Liver (tissue), 9 donors: ENCODE data around the gene PYM1. TPM values are rescaled to one million over a fixed set of nuclear protein-coding genes. Genes with fewer than 3 reads are reported as not detected.

ENCODE experiments used
- DNase-seq: peaks from one replicate; pipeline ENCODE4 v3.0.0-alpha.2; 2017; ENCODE audit warnings: low spot score
- H3K27ac ChIP-seq, 2 donors: one replicate each; pipeline ENCODE4 v1.7.0; 2013; ENCODE audit warnings: inconsistent platforms in 2 of 2, low read length in 2 of 2, control low read depth in 1 of 2, low read depth in 1 of 2, mild to moderate bottlenecking in 1 of 2
- H3K27me3 ChIP-seq, 4 donors: one replicate each; pipeline versions ENCODE4 v1.6.1 to v1.7.0; 2013; ENCODE audit warnings: low read length in 3 of 4, inconsistent platforms in 1 of 4, mild to moderate bottlenecking in 1 of 4, moderate library complexity in 1 of 4; ENCODE audit not compliant: control insufficient read depth in 4 of 4, insufficient read depth in 4 of 4
- H3K36me3 ChIP-seq, 4 donors: one replicate each; pipeline versions ENCODE4 v1.6.1 to v1.7.0; 2013; ENCODE audit warnings: low read length in 3 of 4, mild to moderate bottlenecking in 3 of 4, low read depth in 1 of 4, moderate library complexity in 1 of 4; ENCODE audit not compliant: control insufficient read depth in 4 of 4, insufficient read depth in 3 of 4
- H3K4me1 ChIP-seq, 4 donors: one replicate each; pipeline versions ENCODE4 v1.6.1 to v1.7.0; 2013; ENCODE audit warnings: low read length in 3 of 4, mild to moderate bottlenecking in 3 of 4, moderate library complexity in 1 of 4; ENCODE audit not compliant: control insufficient read depth in 4 of 4, insufficient read depth in 4 of 4
- H3K4me3 ChIP-seq, 3 donors: one replicate each; pipeline versions ENCODE4 v1.6.1 to v1.7.0; 2013; ENCODE audit warnings: low read length in 3 of 3, control low read depth in 1 of 3, low read depth in 1 of 3, mild to moderate bottlenecking in 1 of 3
- H3K9ac ChIP-seq, 2 donors: one replicate each; pipeline ENCODE4 v1.7.0; 2013; ENCODE audit warnings: low read length in 2 of 2, mild to moderate bottlenecking in 2 of 2, moderate library complexity in 2 of 2, control low read depth in 1 of 2, low read depth in 1 of 2
- H3K9me3 ChIP-seq, 4 donors: one replicate each; pipeline versions ENCODE4 v1.6.1 to v1.7.0; 2013; ENCODE audit warnings: low read length in 3 of 4; ENCODE audit not compliant: control insufficient read depth in 4 of 4
- FOXA1 ChIP-seq: IDR thresholded peaks from 2 replicates; pipeline ENCODE4 v1.6.1; 2016; ENCODE audit warnings: antibody characterized with exemption
- GABPA ChIP-seq, 2 donors: IDR thresholded peaks in 1 of 2; conservative IDR thresholded peaks in 1 of 2; 2 replicates each; pipeline ENCODE4 v1.6.1; 2016; ENCODE audit warnings: antibody characterized with exemption in 2 of 2, mild to moderate bottlenecking in 1 of 2, moderate library complexity in 1 of 2
- HNF4A ChIP-seq, 2 donors: conservative IDR thresholded peaks; 2 replicates each; pipeline ENCODE4 v1.6.1; 2016; ENCODE audit warnings: antibody characterized with exemption in 2 of 2, mild to moderate bottlenecking in 2 of 2
- NR2F2 ChIP-seq: IDR thresholded peaks from 2 replicates; pipeline ENCODE4 v1.6.1; 2016; ENCODE audit warnings: antibody characterized with exemption
- RXRA ChIP-seq, 2 donors: IDR thresholded peaks; 2 replicates each; pipeline ENCODE4 v1.6.1; 2017 to 2018; ENCODE audit warnings: antibody characterized with exemption in 2 of 2, mild to moderate bottlenecking in 1 of 2
- SP1 ChIP-seq: IDR thresholded peaks from 2 replicates; pipeline ENCODE4 v1.6.1; 2018; ENCODE audit warnings: antibody characterized with exemption, mild to moderate bottlenecking
- TAF1 ChIP-seq: conservative IDR thresholded peaks from 2 replicates; pipeline ENCODE4 v1.6.1; 2016; ENCODE audit warnings: antibody characterized with exemption, mild to moderate bottlenecking
- YY1 ChIP-seq: IDR thresholded peaks from 2 replicates; pipeline ENCODE4 v1.6.1; 2016; ENCODE audit warnings: antibody characterized with exemption, mild to moderate bottlenecking
- WGBS: extraction: QIAGEN DNeasy Blood & Tissue Kit; methylation state at CpG from one replicate; pipeline ENCODE4 v1.1.7; 2013; 5-methylcytosine and 5-hydroxymethylcytosine counted together
- polyA plus RNA-seq, 2 donors: library from polyadenylated mRNA; stranded (reverse) in 1 of 2; unstranded in 1 of 2; fragments of 200-250 nt in 1 of 2; fragments of >200 nt in 1 of 2; fragmentation: Nextera tagmentation in 1 of 2; extraction: Ambion mirVana in 1 of 2; gene quantifications; one replicate each; pipeline versions ENCODE4 v1.2.1 to v1.2.3, GENCODE V29; 2013 to 2015
- total RNA-seq, 2 donors: library from RNA; depleted of rRNA; stranded (reverse); fragments of >200 nt; gene quantifications; one replicate each; pipeline ENCODE4 v1.2.3, GENCODE V29; 2014
- TF ChIP-seq, protein P1 (sequence below): IDR thresholded peaks from 2 replicates; pipeline ENCODE4 v1.6.1; 2016; ENCODE audit warnings: antibody characterized with exemption, mild to moderate bottlenecking
- TF ChIP-seq, protein P2 (sequence below): fragments of 150-350 bp; IDR thresholded peaks from 2 replicates; pipeline ENCODE4 v1.5.1; 2017; ENCODE audit warnings: improper control_type of control experiment, low read depth, low read length; ENCODE audit not compliant: missing input control
- TF ChIP-seq, protein P3 (sequence below): IDR thresholded peaks from 2 replicates; pipeline ENCODE4 v1.6.1; 2016; ENCODE audit warnings: antibody characterized with exemption
- TF ChIP-seq, protein P4 (sequence below): IDR thresholded peaks from 2 replicates; pipeline ENCODE4 v1.6.1; 2016; ENCODE audit warnings: antibody characterized with exemption
- donor health status: healthy.
- donor health status: healthy.
- donor health status: healthy.
- donor health status: healthy.
- donor health status: healthy.

The PYM1 gene
- total RNA-seq = 10 to 100 TPM; 16.7 to 21.0 TPM
- 10 to 100 TPM; 21.6 to 29.4 TPM for polyA plus RNA-seq

DNA sequence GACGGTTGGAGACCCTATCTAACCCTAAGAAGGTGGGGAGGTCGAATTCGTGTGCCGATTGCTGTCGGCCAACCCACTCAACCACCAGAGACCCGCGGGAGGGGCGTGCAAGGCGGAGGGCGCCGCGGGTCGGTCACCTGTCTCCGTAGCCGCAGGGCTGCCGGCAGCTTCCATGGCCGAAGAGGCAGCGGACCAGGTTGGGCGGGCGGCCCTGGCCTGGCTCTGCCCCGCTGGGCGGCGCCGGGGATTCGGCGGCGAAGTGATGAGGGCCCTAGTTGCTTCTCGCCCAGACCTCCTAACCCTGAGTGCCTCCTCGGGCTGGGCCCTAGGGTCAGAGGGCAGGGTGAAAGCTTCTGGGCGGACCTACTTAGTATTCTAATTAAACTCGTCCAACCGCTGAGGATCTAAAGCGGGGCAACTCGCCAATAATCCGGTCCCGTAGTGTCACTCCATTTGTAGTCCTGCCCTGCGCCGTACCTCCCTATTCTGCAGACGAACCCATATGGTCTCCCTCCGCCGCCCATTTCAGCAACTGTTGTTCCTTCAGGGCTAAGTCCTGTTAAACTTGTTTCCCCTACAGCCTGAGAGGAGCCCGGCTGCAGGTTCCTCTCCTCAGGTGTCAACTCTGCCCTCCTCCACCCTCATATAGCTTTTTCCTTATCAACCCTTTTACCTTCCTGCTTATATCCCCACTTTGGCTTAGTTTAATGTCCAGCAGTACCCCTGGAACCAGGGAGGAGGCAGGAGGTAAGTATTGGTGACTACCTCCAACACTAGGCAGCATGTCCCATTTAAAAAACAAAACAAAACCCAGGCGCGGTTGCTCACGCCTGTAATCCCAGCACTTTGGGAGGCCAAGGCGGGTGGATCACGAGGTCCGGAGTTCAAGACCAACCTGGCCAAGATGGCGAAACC lies at the start of gene PYM1:
TSS of gene PYM1 (minus strand) at position 307 of the 915 bp plus-strand sequence. CDS start at position 174, 133 bp downstream.
- peak within 1 kb of the TSS; percentile 84 to 98 (median 95) for H3K4me3 ChIP-seq
- peak within 1 kb of the TSS; percentile 83 to 97 for H3K9ac ChIP-seq
- peaks cover 0 to 1% (median 0%) of the 10 kb centered on the region in 4 donors for H3K36me3 ChIP-seq
- no peaks in the 10 kb centered on the region for H3K27me3 ChIP-seq
- peaks cover 7 to 32% (median 26%) of the 10 kb centered on the region in 4 donors for H3K4me1 ChIP-seq
- WGBS = 9% methylated on average over 49 of the region's 49 CpGs
- H3K9me3 ChIP-seq = no peaks in the 10 kb centered on the region
- TF ChIP-seq RXRA (IDR thresholded peaks at IDR 0.05) (peak; percentile 36 to 67), FOXA1 (peak; percentile 30), YY1 (peak; percentile 38), TAF1 (peak; percentile 44), NR2F2 (peak; percentile 84), GABPA (IDR thresholded peaks at IDR 0.05 in 1 of 2, conservative IDR thresholded peaks at IDR 0.05 in 1 of 2) (peak in 1 of 2 donors; percentile 37), HNF4A (conservative IDR thresholded peaks at IDR 0.05) (peak; percentile 48 to 51), SP1 (peak; percentile 64)
- TF ChIP-seq, protein P1, sequence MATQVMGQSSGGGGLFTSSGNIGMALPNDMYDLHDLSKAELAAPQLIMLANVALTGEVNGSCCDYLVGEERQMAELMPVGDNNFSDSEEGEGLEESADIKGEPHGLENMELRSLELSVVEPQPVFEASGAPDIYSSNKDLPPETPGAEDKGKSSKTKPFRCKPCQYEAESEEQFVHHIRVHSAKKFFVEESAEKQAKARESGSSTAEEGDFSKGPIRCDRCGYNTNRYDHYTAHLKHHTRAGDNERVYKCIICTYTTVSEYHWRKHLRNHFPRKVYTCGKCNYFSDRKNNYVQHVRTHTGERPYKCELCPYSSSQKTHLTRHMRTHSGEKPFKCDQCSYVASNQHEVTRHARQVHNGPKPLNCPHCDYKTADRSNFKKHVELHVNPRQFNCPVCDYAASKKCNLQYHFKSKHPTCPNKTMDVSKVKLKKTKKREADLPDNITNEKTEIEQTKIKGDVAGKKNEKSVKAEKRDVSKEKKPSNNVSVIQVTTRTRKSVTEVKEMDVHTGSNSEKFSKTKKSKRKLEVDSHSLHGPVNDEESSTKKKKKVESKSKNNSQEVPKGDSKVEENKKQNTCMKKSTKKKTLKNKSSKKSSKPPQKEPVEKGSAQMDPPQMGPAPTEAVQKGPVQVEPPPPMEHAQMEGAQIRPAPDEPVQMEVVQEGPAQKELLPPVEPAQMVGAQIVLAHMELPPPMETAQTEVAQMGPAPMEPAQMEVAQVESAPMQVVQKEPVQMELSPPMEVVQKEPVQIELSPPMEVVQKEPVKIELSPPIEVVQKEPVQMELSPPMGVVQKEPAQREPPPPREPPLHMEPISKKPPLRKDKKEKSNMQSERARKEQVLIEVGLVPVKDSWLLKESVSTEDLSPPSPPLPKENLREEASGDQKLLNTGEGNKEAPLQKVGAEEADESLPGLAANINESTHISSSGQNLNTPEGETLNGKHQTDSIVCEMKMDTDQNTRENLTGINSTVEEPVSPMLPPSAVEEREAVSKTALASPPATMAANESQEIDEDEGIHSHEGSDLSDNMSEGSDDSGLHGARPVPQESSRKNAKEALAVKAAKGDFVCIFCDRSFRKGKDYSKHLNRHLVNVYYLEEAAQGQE = peak; percentile 51
- TF ChIP-seq, protein P2, sequence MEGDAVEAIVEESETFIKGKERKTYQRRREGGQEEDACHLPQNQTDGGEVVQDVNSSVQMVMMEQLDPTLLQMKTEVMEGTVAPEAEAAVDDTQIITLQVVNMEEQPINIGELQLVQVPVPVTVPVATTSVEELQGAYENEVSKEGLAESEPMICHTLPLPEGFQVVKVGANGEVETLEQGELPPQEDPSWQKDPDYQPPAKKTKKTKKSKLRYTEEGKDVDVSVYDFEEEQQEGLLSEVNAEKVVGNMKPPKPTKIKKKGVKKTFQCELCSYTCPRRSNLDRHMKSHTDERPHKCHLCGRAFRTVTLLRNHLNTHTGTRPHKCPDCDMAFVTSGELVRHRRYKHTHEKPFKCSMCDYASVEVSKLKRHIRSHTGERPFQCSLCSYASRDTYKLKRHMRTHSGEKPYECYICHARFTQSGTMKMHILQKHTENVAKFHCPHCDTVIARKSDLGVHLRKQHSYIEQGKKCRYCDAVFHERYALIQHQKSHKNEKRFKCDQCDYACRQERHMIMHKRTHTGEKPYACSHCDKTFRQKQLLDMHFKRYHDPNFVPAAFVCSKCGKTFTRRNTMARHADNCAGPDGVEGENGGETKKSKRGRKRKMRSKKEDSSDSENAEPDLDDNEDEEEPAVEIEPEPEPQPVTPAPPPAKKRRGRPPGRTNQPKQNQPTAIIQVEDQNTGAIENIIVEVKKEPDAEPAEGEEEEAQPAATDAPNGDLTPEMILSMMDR = no peak
- TF ChIP-seq, protein P3, sequence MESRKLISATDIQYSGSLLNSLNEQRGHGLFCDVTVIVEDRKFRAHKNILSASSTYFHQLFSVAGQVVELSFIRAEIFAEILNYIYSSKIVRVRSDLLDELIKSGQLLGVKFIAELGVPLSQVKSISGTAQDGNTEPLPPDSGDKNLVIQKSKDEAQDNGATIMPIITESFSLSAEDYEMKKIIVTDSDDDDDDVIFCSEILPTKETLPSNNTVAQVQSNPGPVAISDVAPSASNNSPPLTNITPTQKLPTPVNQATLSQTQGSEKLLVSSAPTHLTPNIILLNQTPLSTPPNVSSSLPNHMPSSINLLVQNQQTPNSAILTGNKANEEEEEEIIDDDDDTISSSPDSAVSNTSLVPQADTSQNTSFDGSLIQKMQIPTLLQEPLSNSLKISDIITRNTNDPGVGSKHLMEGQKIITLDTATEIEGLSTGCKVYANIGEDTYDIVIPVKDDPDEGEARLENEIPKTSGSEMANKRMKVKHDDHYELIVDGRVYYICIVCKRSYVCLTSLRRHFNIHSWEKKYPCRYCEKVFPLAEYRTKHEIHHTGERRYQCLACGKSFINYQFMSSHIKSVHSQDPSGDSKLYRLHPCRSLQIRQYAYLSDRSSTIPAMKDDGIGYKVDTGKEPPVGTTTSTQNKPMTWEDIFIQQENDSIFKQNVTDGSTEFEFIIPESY = no peak
- H3K27ac ChIP-seq = peak within 1 kb of the TSS; percentile 92 to 96
- peak; percentile 84 for DNase-seq

DNA sequence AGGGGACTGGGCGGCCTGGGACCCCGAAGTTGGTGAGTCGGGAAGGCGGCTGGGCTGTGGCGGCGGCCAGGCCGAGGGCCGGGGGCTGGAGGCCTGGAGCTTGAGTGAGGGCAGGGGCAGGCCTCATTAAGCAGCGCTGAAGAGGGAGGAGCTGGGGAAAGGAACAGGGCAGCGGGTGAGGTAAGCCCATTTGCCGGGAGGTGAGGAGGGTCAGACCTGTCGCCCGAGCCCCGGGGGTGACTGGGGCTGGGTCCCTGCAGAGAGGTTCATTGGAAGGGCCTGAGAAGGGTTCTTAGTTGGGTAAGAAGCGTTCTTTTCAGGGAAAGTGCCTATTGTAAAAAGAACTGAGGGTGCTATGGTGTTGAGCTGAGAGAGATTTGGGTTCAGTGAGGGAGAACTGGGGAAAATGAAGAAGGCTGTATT lies 46.6 kb upstream of the PYM1 start:
- WGBS = 0% methylated on average over 15 of the region's 15 CpGs

More for the DNA sequence above, 46.6 kb upstream of the PYM1 start:
- no peak for DNase-seq
- Histone ChIP-seq H3K9me3 (no peaks in the 10 kb centered on the region), H3K27me3 (no peaks in the 10 kb centered on the region), H3K27ac (peak overlapping the region; percentile 86 to 96), H3K4me1 (peaks cover 7 to 30% (median 21%) of the 10 kb centered on the region in 4 donors), H3K9ac (peak overlapping the region; percentile 77 to 94), H3K4me3 (peak overlapping the region; percentile 57 to 93 (median 80)), H3K36me3 (peaks cover 0 to 4% (median under 1%) of the 10 kb centered on the region in 4 donors)
- TF ChIP-seq, protein P4, sequence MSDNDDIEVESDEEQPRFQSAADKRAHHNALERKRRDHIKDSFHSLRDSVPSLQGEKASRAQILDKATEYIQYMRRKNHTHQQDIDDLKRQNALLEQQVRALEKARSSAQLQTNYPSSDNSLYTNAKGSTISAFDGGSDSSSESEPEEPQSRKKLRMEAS = no peak
- no peak for TF ChIP-seq FOXA1
